IgD-negative memory B cell (primary cell): ENCODE measurements around the gene NAA80. TPM values are rescaled to one million over a fixed set of nuclear protein-coding genes. Genes with fewer than 3 reads are reported as not detected.
A peak's percentile ranks its signal among the peaks of the same experiment; 100 is the strongest.

ENCODE experiments used
- H3K27ac Mint-ChIP-seq, 3 donors: one replicate each; pipeline ENCODE4 v1.8.0; 2020 to 2022; ENCODE audit warnings: mild to moderate bottlenecking in 3 of 3, mixed read lengths in 3 of 3, moderate library complexity in 1 of 3
- H3K27me3 Mint-ChIP-seq: one replicate; pipeline ENCODE4 v1.8.0; 2021; ENCODE audit warnings: mixed read lengths
- H3K36me3 Mint-ChIP-seq: one replicate; pipeline ENCODE4 v1.8.0; 2020; ENCODE audit warnings: mild to moderate bottlenecking, mixed read lengths
- H3K4me1 Mint-ChIP-seq, 3 donors: one replicate each; pipeline ENCODE4 v1.8.0; 2020 to 2022; ENCODE audit warnings: mixed read lengths in 3 of 3, mild to moderate bottlenecking in 1 of 3
- H3K4me3 Mint-ChIP-seq, 4 donors: one replicate each; pipeline ENCODE4 v1.8.0; 2020 to 2022; ENCODE audit warnings: mild to moderate bottlenecking in 4 of 4, mixed read lengths in 4 of 4, moderate library complexity in 3 of 4
- H3K9me3 Mint-ChIP-seq, 3 donors: one replicate each; pipeline ENCODE4 v1.8.0; 2020 to 2021; ENCODE audit warnings: mixed read lengths in 3 of 3, mild to moderate bottlenecking in 1 of 3
- polyA plus RNA-seq: library from polyadenylated mRNA; unstranded; fragments of 300-500 nt; fragmentation: Illumina TruSeq; gene quantifications from one replicate; pipeline ENCODE4 v1.2.3, GENCODE V29; 2021

NAA80 gene
- polyA plus RNA-seq, 1 donor from 2014 or later = 20.5 TPM

DNA sequence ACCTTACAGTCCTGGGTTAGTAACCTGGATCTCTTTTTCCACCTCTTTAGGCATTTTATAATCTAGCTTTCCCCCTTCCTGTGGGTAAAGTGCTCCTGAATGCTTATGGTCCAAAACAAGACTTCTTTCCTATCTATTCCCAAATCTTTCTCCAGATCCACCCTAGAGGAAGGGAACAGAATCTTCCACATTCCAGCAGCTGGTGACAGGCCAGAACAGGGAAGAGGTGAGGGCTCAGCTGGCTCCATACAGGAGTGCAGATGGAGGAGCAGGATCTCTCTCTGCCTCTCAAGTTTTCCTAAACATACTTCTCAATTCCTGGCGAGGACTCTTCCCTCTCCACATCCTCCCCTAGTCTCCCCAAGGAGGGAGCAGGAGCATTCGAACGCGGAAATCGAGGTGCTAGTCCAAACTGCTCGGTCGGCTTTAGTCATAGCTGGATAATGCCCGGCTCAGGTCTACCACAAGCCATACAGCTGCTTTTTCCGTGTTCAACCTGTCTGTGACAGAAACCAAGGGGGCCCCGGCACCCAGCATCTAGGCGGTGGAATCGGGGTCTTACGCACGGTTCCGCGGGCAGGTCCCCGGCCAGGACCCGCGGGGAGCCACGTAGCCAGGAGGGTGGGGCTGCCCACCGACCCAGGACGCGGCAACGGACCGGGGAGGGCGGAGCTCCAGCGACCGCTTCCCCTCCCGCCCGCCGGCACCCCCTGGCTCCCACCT lies 37.4 kb upstream of the NAA80 start:
- Mint-ChIP-seq H3K9me3 (no peaks in the 10 kb centered on the region), H3K36me3 (peaks cover 2% of the 10 kb centered on the region), H3K4me1 (peaks cover 20 to 38% (median 28%) of the 10 kb centered on the region in 3 donors), H3K27me3 (no peaks in the 10 kb centered on the region), H3K4me3 (peak overlapping the region; percentile 88 to 99 (median 94)), H3K27ac (peak overlapping the region; percentile 91 to 98 (median 97))

- Mint-ChIP-seq H3K4me1 (peaks cover 14 to 36% (median 21%) of the 10 kb centered on the region in 3 donors), H3K4me3 (peak overlapping the region in 1 of 4 donors; percentile 73), H3K27me3 (no peaks in the 10 kb centered on the region)
Measured at GRCh38 chr3:50334339-50335075, 35.3 kb upstream of the NAA80 start.

DNA sequence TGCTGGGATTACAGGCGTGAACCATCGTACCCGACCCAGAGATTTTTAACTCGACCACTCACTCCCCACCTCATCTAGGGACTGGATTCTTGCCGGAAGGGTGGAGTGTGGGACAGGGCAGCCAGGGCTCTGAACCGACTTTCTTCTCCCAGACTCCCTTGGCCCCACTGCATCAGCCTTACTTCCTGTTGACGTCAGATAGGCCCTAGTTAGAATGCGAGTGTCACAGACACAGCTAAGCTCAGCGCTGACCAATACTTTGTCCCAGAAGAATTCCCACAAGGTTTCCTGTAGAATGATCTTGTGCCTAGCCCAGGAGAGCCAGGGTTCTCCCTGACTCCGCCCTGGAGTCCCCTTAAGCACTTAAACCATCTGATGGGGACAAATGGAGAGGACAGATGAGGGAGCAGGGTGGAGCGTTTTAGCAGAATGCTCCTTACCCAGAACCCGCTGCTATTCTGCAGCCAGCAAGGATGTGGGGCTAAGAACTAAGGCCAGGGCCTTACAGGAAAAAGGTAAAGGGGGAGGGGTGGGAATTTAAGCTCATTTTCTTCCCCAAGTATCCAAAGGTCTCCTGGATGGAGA lies 34.6 kb upstream of the NAA80 start:
- no peaks in the 10 kb centered on the region for H3K9me3 Mint-ChIP-seq
- peaks cover 10 to 33% (median 17%) of the 10 kb centered on the region in 3 donors for H3K4me1 Mint-ChIP-seq
- H3K36me3 Mint-ChIP-seq = peaks cover 2% of the 10 kb centered on the region
- H3K27me3 Mint-ChIP-seq = no peaks in the 10 kb centered on the region
- peak overlapping the region in 2 of 4 donors; percentile 50 to 73 for H3K4me3 Mint-ChIP-seq
- peak overlapping the region; percentile 16 to 77 (median 65) for H3K27ac Mint-ChIP-seq

More at GRCh38 chr3:50334339-50335075, 35.3 kb upstream of the NAA80 start:
- peaks cover 2% of the 10 kb centered on the region for H3K36me3 Mint-ChIP-seq
- H3K27ac Mint-ChIP-seq = peak overlapping the region; percentile 63 to 77 (median 65)
- no peaks in the 10 kb centered on the region for H3K9me3 Mint-ChIP-seq

DNA sequence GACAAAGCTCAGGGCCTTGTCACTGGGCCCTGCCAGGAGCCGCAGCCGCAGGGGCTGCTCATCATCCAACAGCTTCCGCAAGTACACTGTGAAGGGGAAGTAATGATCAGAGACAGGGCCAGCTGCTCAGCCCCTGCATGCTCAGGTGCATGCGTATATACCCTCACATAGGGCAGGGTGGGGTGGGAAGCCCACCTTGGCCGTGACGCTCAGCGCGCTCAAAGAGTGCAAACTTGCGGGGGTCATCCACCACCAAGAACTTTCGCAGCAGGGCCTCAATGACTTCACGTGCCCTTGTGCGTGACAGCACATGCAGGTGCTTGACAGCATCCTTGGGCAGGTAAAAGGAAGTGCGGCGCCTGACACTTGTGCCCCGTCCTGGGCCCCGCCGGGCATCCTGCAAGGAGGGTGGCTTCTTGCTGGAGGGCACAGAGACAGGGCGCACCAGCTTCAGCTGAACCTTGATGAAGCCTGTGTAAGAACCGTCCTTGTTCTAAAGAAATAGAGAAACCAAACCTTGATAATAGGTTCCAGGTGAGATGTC lies 32.2 kb upstream of the NAA80 start:
- Mint-ChIP-seq H3K36me3 (peaks cover 2% of the 10 kb centered on the region), H3K4me3 (peak overlapping the region in 3 of 4 donors; percentile 4 to 69 (median 21)), H3K4me1 (peaks cover 16 to 27% (median 21%) of the 10 kb centered on the region in 3 donors), H3K27ac (no peak overlapping the region), H3K27me3 (no peaks in the 10 kb centered on the region), H3K9me3 (no peaks in the 10 kb centered on the region)

- H3K27me3 Mint-ChIP-seq = no peaks in the 10 kb centered on the region
- H3K27ac Mint-ChIP-seq = peak overlapping the region in 1 of 3 donors; percentile 82
- no peaks in the 10 kb centered on the region for H3K9me3 Mint-ChIP-seq
- peaks cover 15 to 17% (median 17%) of the 10 kb centered on the region in 3 donors for H3K4me1 Mint-ChIP-seq
- H3K4me3 Mint-ChIP-seq = peak overlapping the region in 2 of 4 donors; percentile 28 to 69
- H3K36me3 Mint-ChIP-seq = peaks cover 2% of the 10 kb centered on the region
Measured at GRCh38 chr3:50330330-50330729, 31.1 kb upstream of the NAA80 start.

GRCh38 chr3:50327943-50328691 lies 28.9 kb upstream of the NAA80 start, which contains the start of gene TUSC2:
TSS of gene TUSC2 (minus strand) at chr3:50328223. CDS start at chr3:50328099, 124 bp downstream.
- Mint-ChIP-seq H3K27ac (peak within 1 kb of the TSS; percentile 94 to 98 (median 96)), H3K4me1 (peaks cover 6 to 19% (median 17%) of the 10 kb centered on the region in 3 donors)

DNA sequence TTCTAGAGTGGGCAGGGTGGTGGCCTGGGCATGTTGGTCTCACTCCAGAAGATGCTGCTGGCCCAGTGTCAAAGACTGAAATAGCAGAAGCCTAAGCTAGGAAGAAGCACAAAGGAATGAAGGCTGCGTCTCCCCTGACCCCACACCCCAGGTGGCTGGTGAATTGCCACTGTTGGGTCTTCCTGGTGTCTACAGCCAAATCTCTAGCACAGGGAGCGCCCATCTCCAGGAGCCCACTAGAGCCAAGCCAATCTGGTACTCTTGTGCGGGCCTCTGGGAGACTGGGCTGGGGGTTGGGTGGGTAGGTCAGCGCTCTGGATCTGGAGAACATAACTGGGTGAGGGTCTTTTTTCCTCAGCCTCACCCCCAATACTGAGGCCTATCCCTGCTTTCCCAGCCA lies 27.9 kb upstream of the NAA80 start:
- Mint-ChIP-seq H3K9me3 (no peaks in the 10 kb centered on the region), H3K36me3 (no peaks in the 10 kb centered on the region), H3K27ac (peak overlapping the region in 2 of 3 donors; percentile 71 to 96), H3K27me3 (no peaks in the 10 kb centered on the region), H3K4me1 (peaks cover 11 to 19% (median 17%) of the 10 kb centered on the region in 3 donors), H3K4me3 (peak overlapping the region; percentile 90 to 96 (median 92))

More at GRCh38 chr3:50327943-50328691, 28.9 kb upstream of the NAA80 start, which contains the start of gene TUSC2:
- H3K36me3 Mint-ChIP-seq = no peaks in the 10 kb centered on the region
- H3K9me3 Mint-ChIP-seq = no peaks in the 10 kb centered on the region
- peak within 1 kb of the TSS; percentile 90 to 96 (median 92) for H3K4me3 Mint-ChIP-seq
- H3K27me3 Mint-ChIP-seq = no peaks in the 10 kb centered on the region

- no peaks in the 10 kb centered on the region for H3K9me3 Mint-ChIP-seq
Measured at GRCh38 chr3:50326182-50326541, 27.0 kb upstream of the NAA80 start.

GRCh38 chr3:50325497-50326181 lies 26.4 kb upstream of the NAA80 start:
- H3K4me3 Mint-ChIP-seq = peak overlapping the region in 2 of 4 donors; percentile 41 to 92

More at GRCh38 chr3:50326182-50326541, 27.0 kb upstream of the NAA80 start:
- no peaks in the 10 kb centered on the region for H3K36me3 Mint-ChIP-seq
- H3K27ac Mint-ChIP-seq = no peak overlapping the region
- H3K4me1 Mint-ChIP-seq = peaks cover 11 to 19% (median 17%) of the 10 kb centered on the region in 3 donors
- no peaks in the 10 kb centered on the region for H3K27me3 Mint-ChIP-seq
- peak overlapping the region in 2 of 4 donors; percentile 81 to 92 for H3K4me3 Mint-ChIP-seq

GRCh38 chr3:50325113-50325480 lies 25.9 kb upstream of the NAA80 start:
- Mint-ChIP-seq H3K36me3 (no peaks in the 10 kb centered on the region), H3K27me3 (no peaks in the 10 kb centered on the region), H3K4me3 (peak overlapping the region in 2 of 4 donors; percentile 27 to 92), H3K9me3 (no peaks in the 10 kb centered on the region), H3K27ac (peak overlapping the region in 1 of 3 donors; percentile 86), H3K4me1 (peaks cover 14 to 23% (median 22%) of the 10 kb centered on the region in 3 donors)

More at GRCh38 chr3:50325497-50326181, 26.4 kb upstream of the NAA80 start:
- Mint-ChIP-seq H3K27ac (no peak overlapping the region), H3K4me1 (peaks cover 11 to 19% (median 19%) of the 10 kb centered on the region in 3 donors), H3K36me3 (no peaks in the 10 kb centered on the region), H3K9me3 (no peaks in the 10 kb centered on the region), H3K27me3 (no peaks in the 10 kb centered on the region)

DNA sequence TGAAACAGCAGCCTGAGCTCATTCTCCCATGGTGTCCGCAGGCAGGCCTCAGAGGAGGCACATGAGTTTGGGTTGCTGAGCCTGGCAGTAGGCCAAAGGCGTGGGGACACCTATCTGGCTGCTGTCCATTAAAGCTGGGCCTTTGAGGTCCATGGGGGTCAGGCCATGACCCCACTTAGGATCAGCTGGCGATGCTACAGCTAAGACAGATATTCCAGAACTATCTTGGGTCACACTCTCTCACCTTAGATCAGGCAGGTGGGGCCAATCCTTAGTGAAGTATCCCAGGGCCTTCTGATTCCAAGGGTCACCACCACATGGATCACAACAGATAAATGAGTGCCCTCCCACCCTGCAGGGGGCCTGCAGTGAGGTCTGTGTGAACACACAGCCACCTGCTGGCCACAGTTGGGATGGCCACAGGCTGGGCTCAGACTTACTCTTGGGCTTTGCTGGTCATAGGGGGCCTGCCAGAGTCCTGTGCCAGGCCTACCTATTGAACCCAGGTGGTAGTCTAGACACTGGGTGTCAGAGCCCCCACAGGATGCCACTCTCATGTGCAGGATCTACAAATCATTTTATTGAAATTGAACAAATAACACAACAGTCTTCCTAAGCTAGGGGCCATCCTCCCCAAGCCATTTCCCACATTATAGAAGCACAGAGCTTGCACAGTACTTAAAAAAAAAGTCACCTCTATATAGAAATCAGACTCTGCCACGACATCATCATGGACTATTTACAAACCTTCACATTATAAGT lies 25.3 kb upstream of the NAA80 start:
- peak overlapping the region in 2 of 3 donors; percentile 63 to 86 for H3K27ac Mint-ChIP-seq
- peak overlapping the region in 3 of 4 donors; percentile 3 to 92 (median 27) for H3K4me3 Mint-ChIP-seq
- no peaks in the 10 kb centered on the region for H3K36me3 Mint-ChIP-seq
- H3K4me1 Mint-ChIP-seq = peaks cover 17 to 27% (median 26%) of the 10 kb centered on the region in 3 donors
- H3K9me3 Mint-ChIP-seq = no peaks in the 10 kb centered on the region
- H3K27me3 Mint-ChIP-seq = no peaks in the 10 kb centered on the region

DNA sequence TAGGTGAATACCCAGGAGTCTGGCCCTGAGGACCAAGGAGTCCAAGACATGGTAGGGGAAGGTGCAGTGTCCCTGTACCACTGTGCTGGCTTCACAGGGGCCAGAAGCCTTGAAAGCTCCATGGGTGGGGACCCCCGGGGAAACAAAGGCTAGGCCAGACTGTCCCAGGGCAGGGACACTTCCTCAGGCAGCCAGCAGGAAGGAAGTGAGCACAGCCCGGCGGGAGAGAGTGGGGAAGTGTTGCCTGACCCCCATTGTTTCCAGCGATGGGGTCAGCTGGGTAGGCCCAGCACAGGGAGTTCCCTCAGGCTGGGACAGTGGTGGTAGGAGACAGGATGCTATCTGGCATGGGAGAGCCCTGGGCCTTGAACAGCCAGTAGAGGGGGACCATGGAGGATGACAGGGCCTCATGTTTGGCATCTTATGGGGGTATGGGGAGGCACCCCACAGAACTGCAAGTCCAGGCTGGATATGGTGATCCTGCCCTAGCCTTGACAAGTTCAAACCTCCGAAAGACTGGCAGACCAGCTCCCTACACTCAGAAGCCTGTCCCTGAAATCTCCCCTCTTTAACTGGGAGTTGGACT lies 24.5 kb upstream of the NAA80 start:
- H3K9me3 Mint-ChIP-seq = no peaks in the 10 kb centered on the region
- H3K4me3 Mint-ChIP-seq = peak overlapping the region in 1 of 4 donors; percentile 92
- no peaks in the 10 kb centered on the region for H3K36me3 Mint-ChIP-seq
- peak overlapping the region in 2 of 3 donors; percentile 53 to 89 for H3K27ac Mint-ChIP-seq
- H3K27me3 Mint-ChIP-seq = no peaks in the 10 kb centered on the region
- H3K4me1 Mint-ChIP-seq = peaks cover 20 to 34% (median 30%) of the 10 kb centered on the region in 3 donors
